PC-3 (cell line): ENCODE results near the gene UGT1A3.

ENCODE experiments used
- EZH2 ChIP-seq: fragments of 300-600 bp; sonication (generic); IDR thresholded peaks from one replicate; pipeline ENCODE4 v1.6.1; 2017; ENCODE audit warnings: antibody characterized with exemption, mild to moderate bottlenecking, low read length; ENCODE audit not compliant: unreplicated experiment
- EZH2phosphoT487 ChIP-seq: fragments of 300-600 bp; sonication (generic); IDR thresholded peaks from 2 replicates; pipeline ENCODE4 v1.6.1; 2018; ENCODE audit warnings: mild to moderate bottlenecking, antibody characterized with exemption, low read length, borderline replicate concordance

GRCh38 chr2:233779722-233780121 is 50.9 kb downstream of the UGT1A3 start:
- TF ChIP-seq EZH2 (no peak), EZH2phosphoT487 (no peak)
